Measurements from ENCODE around the gene LY9. TPM values are rescaled to one million over a fixed set of nuclear protein-coding genes. Genes with fewer than 3 reads are reported as not detected.

The LY9 gene
- total and polyA plus RNA-seq, 9 of the 15 experiments (the other 6 are each of a cell fraction or from before 2014, with no cell fraction given) = not detected

GRCh38 chr1:160837558-160838205 is 41.7 kb downstream of the LY9 start:
- Histone ChIP-seq H3K9me3 (replicated peaks; ENCODE audit: control insufficient read depth, insufficient read depth, low read depth, low read length) (no peaks in the 10 kb centered on the region), H3K27me3 (ENCODE audit: control insufficient read depth in 2 of 2, insufficient read depth in 2 of 2, low read length in 2 of 2) (peaks cover 2 to 25% of the 10 kb centered on the region in 2 experiments; a peak in 2 of 5 replicates), H3K4me3 (no peak overlapping the region), H3K27ac (ENCODE audit: extremely low read depth, low read depth, low read length) (no peak overlapping the region), H3K36me3 (ENCODE audit: control insufficient read depth, insufficient read depth, low read length) (no peaks in the 10 kb centered on the region), H3K9ac (ENCODE audit: insufficient read depth in 1 of 2, low read depth in 2 of 2, low read length in 2 of 2) (no peak overlapping the region), H3K4me1 (replicated peaks in 1 of 2; ENCODE audit: control insufficient read depth in 2 of 2, insufficient read depth in 2 of 2, low read length in 2 of 2) (0 out of 5 replicates have a peak, but pooled peaks cover 0 to 3% of the 10 kb centered on the region in 2 experiments), H3K4me2 (ENCODE audit: insufficient read depth, low read length) (no peak overlapping the region), H2AFZ (ENCODE audit: low read depth, low read length) (no peak overlapping the region), H3K9me1 (ENCODE audit: control insufficient read depth, insufficient read depth, low read length) (no peaks in the 10 kb centered on the region), H4K20me1 (replicated peaks; ENCODE audit: control insufficient read depth, insufficient read depth, low read length) (no peaks in the 10 kb centered on the region), H3K79me2 (ENCODE audit: control insufficient read depth, insufficient read depth, low read length) (no peaks in the 10 kb centered on the region)
- ATAC-seq = peak; percentile 88
- ChIA-PET CTCF (ENCODE audit: low intra/inter-chr PET ratio) (no interaction called here), POLR2A (interaction anchor here (1.0 to 1.2 kb wide), 2 partner anchors 10 to 39 kb away, joined by 3 to 6 read pairs; no protein-coding TSS in a partner anchor)
- FAIRE-seq = no peak
- intact Hi-C loops (cut with micrococcal nuclease) = loop anchor here (5.0 to 10.0 kb wide), 2 partner anchors 260 to 337 kb away; partner anchors contain the start of genes B4GALT3 and KLHDC9
- DNase-seq (ENCODE audit: extremely low read depth in 1 of 4, low spot score in 3 of 4) = peak in 2 of 4 experiments; percentile 13 to 24
- BruUV-seq (replicated peaks) = no TSS peak
- in situ Hi-C loops (cut with MboI) = loop anchor here (5.0 to 25.0 kb wide), 2 partner anchors 115 to 250 kb away; partner anchors contain the start of genes ITLN2, KLHDC9 and NECTIN4
- 10% methylated on average over 9 of the region's 9 CpGs for WGBS (ENCODE audit: insufficient coverage, low coverage, missing lambda C conversion rate)
- TF ChIP-seq ZSCAN32 (CRISPR knock-in tag; IDR thresholded peaks at IDR 0.05) (no peak), SAP30 (IDR thresholded peaks at IDR 0.05; ENCODE audit: borderline replicate concordance, insufficient read depth, low read depth, low read length, poor library complexity, severe bottlenecking) (no peak), TCF3 (CRISPR knock-in tag; IDR thresholded peaks at IDR 0.05) (no peak), BCOR (IDR thresholded peaks at IDR 0.05) (no peak), ZEB2 (IDR thresholded peaks at IDR 0.05) (no peak), ZBTB49 (CRISPR knock-in tag; IDR thresholded peaks at IDR 0.05; ENCODE audit: borderline replicate concordance) (no peak), PHF8 (IDR thresholded peaks at IDR 0.05; ENCODE audit: borderline replicate concordance, low read length) (no peak), ELF2 (CRISPR knock-in tag; IDR thresholded peaks at IDR 0.05) (no peak), ELF1 (tag; IDR thresholded peaks at IDR 0.05) (peak; percentile 42; the same call in 1 of the 2 replicates), CHD4 (IDR thresholded peaks at IDR 0.05; ENCODE audit: insufficient read depth, insufficient replicate concordance, low read depth, low read length, poor library complexity, severe bottlenecking) (no peak), MCM5 (IDR thresholded peaks at IDR 0.05; ENCODE audit: low read depth) (no peak), RFX7 (CRISPR knock-in tag; IDR thresholded peaks at IDR 0.05) (no peak), TEAD1 (CRISPR knock-in tag; IDR thresholded peaks at IDR 0.05) (no peak), HCFC1 (IDR thresholded peaks at IDR 0.05; ENCODE audit: low read depth, low read length) (peak; percentile 31; the same call in 1 of the 2 replicates), ZNF239 (CRISPR knock-in tag; IDR thresholded peaks at IDR 0.05) (no peak), PTBP1 (IDR thresholded peaks at IDR 0.05; ENCODE audit: low read depth, low read length) (no peak), ETS2 (tag; IDR thresholded peaks at IDR 0.05; ENCODE audit: borderline replicate concordance, poor library complexity, severe bottlenecking) (no peak)

All from K562 (cell line).